GM12878 (cell line): ENCODE data around the gene TLR9. TPM values are rescaled to one million over a fixed set of nuclear protein-coding genes. Genes with fewer than 3 reads are reported as not detected.

Experiments used
- ATAC-seq: fragments of 200-7000 bp; cut with Tn5 transposase; 3 replicates; pipeline ENCODE4 v1.9.1; 2020; ENCODE audit warnings: mild to moderate bottlenecking, moderate library complexity
- BruUV-seq: library from RNA; stranded (reverse); fragments of 400-500 nt; replicated peaks from 2 replicates; lab custom pipeline; 2021; lab: Mats Ljungman, UMichigan
- CTCF ChIA-PET: fragments of 300-600 bp; sonication (Branson Sonifier 250); formaldehyde crosslinking; extraction: SDS; loops from one replicate; lab custom pipeline; 2021; ENCODE audit warnings: inconsistent platforms; lab: Yijun Ruan, JAX
- POLR2A ChIA-PET: fragments of 350-600 bp; formaldehyde crosslinking; extraction: SDS; loops from one replicate; lab custom pipeline; 2021; ENCODE audit warnings: inconsistent platforms; lab: Charles Lee
- RAD21 ChIA-PET: fragments of 300-600 bp; sonication (Branson Sonifier 250); formaldehyde crosslinking; loops from one replicate; lab custom pipeline; 2023; ENCODE audit warnings: antibody characterized with exemption; ENCODE audit not compliant: unreplicated experiment; lab: Charles Lee
- SMC1A ChIA-PET: fragments of 300-600 bp; sonication (Branson Sonifier 250); formaldehyde crosslinking; loops from one replicate; lab custom pipeline; 2023; ENCODE audit not compliant: unreplicated experiment, uncharacterized antibody; lab: Charles Lee
- DNase-seq: peaks from one replicate; pipeline ENCODE4 v3.0.0-alpha.2; 2011; ENCODE audit warnings: low read depth, low spot score
- FAIRE-seq: peaks from 3 replicates; lab custom pipeline; 2011; peaks lifted over from hg19 to GRCh38; lab: Jason Lieb, UNC
- H2AFZ ChIP-seq: 2 replicates; pipeline ENCODE4 v1.6.0; 2011; ENCODE audit warnings: low read depth, low read length, control low read depth; ENCODE audit not compliant: control insufficient read depth
- H3K27ac ChIP-seq: 2 replicates; pipeline ENCODE4 v1.5.1; 2011; ENCODE audit warnings: control low read depth; ENCODE audit not compliant: control insufficient read depth, insufficient read depth
- H3K27me3 ChIP-seq, 2 experiments: replicated peaks in 1 of 2; 2 replicates each; pipeline versions ENCODE4 v1.6.0 to v1.6.1; 2011; ENCODE audit warnings: low read length in 1 of 2; ENCODE audit not compliant: control insufficient read depth in 2 of 2, insufficient read depth in 2 of 2
- H3K36me3 ChIP-seq, 2 experiments: 2 replicates each; pipeline ENCODE4 v1.5.1; 2011; ENCODE audit warnings: low read length in 1 of 2; ENCODE audit not compliant: control insufficient read depth in 2 of 2, insufficient read depth in 2 of 2
- H3K4me1 ChIP-seq: 2 replicates; pipeline ENCODE4 v1.6.1; 2011; ENCODE audit warnings: mild to moderate bottlenecking, low read length, moderate library complexity, mixed read lengths; ENCODE audit not compliant: control insufficient read depth, insufficient read depth
- H3K4me2 ChIP-seq: 2 replicates; pipeline ENCODE4 v1.6.0; 2011; ENCODE audit warnings: control low read depth; ENCODE audit not compliant: control insufficient read depth, insufficient read depth
- H3K4me3 ChIP-seq: fragments of 200-600 bp; sonication (generic); 2 replicates; pipeline ENCODE4 v1.5.1; 2016
- H3K79me2 ChIP-seq: 2 replicates; pipeline ENCODE4 v1.6.0; 2011; ENCODE audit warnings: low read length; ENCODE audit not compliant: control insufficient read depth, insufficient read depth
- H3K9ac ChIP-seq: 2 replicates; pipeline ENCODE4 v1.8.0; 2011; ENCODE audit warnings: low read length, control low read depth, mixed read lengths; ENCODE audit not compliant: control insufficient read depth, insufficient read depth
- H3K9me3 ChIP-seq: replicated peaks from 3 replicates; pipeline ENCODE4 v1.5.1; 2011; ENCODE audit warnings: mild to moderate bottlenecking, low read length; ENCODE audit not compliant: control insufficient read depth, insufficient read depth
- H4K20me1 ChIP-seq: 2 replicates; pipeline ENCODE4 v1.6.0; 2011; ENCODE audit not compliant: control insufficient read depth, insufficient read depth
- KAT2A ChIP-seq: conservative IDR thresholded peaks from 2 replicates; pipeline ENCODE4 v1.6.1; 2011; ENCODE audit warnings: low read depth, low read length; ENCODE audit not compliant: control insufficient read depth
- PAX8 ChIP-seq: fragments of 450-650 bp; IDR thresholded peaks from 2 replicates; pipeline ENCODE4 v1.6.1; 2017; ENCODE audit warnings: mild to moderate bottlenecking, moderate library complexity
- RUNX3 ChIP-seq: IDR thresholded peaks from 2 replicates; pipeline ENCODE4 v1.6.1; 2012; ENCODE audit warnings: low read length, inconsistent platforms
- SMAD5 ChIP-seq: IDR thresholded peaks from 2 replicates; pipeline ENCODE4 v1.6.1; 2016; ENCODE audit warnings: antibody characterized with exemption, low read depth
- SREBF1 ChIP-seq: IDR thresholded peaks from 2 replicates; pipeline ENCODE4 v1.6.1; 2012; ENCODE audit warnings: mild to moderate bottlenecking, low read length
- WRNIP1 ChIP-seq: IDR thresholded peaks from 2 replicates; pipeline ENCODE4 v1.6.1; 2011; ENCODE audit warnings: low read depth, low read length, improper control_type of control experiment, borderline replicate concordance
- ZNF384 ChIP-seq: IDR thresholded peaks from 2 replicates; pipeline ENCODE4 v1.6.1; 2012; ENCODE audit warnings: low read depth, mild to moderate bottlenecking, low read length, improper control_type of control experiment, borderline replicate concordance
- WGBS: methylation state at CpG from one replicate; pipeline ENCODE4 v1.1.6; 2016; ENCODE audit warnings: low lambda C conversion rate; ENCODE audit not compliant: insufficient replicate concordance, insufficient coverage; ENCODE audit errors: missing lambda C conversion rate; 5-methylcytosine and 5-hydroxymethylcytosine counted together
- in situ Hi-C: fragments of 300-500 bp; cut with MboI; formaldehyde crosslinking; loops from 9 replicates; pipeline ENCODE4 v1.14.3; 2018; ENCODE audit warnings: mixed read lengths
- intact Hi-C: fragments of 100-400 bp; cut with micrococcal nuclease; formaldehyde crosslinking; loops from one replicate; pipeline ENCODE4 v1.14.2; 2022; ENCODE audit not compliant: unreplicated experiment
- polyA plus RNA-seq, 11 experiments: library from polyadenylated mRNA; depleted of rRNA in 4 of 11; unstranded in 6 of 11; stranded (reverse) in 5 of 11; fragments of >200 nt; fragmentation: Nextera tagmentation in 4 of 11; fragmentation: Illumina TruSeq in 1 of 11; extraction: Ambion mirVana in 4 of 11; extraction: Trizol in 1 of 11; gene quantifications; 1 replicate in 1 of 11; 2 replicates in 10 of 11; pipeline versions ENCODE4 v1.2.1 to v1.2.3, GENCODE V29; 2011 to 2016; ENCODE audit warnings: inconsistent platforms in 2 of 11, missing spikeins in 2 of 11, low read depth in 1 of 11
- total RNA-seq, 4 experiments: library from RNA; depleted of rRNA in 3 of 4; stranded (reverse); fragments of >200 nt in 3 of 4; fragmentation: Illumina TruSeq in 1 of 4; extraction: Trizol in 1 of 4; gene quantifications; 2 replicates each; pipeline versions ENCODE4 v1.2.1 to v1.2.3, GENCODE V29; 2013 to 2021
- TF ChIP-seq, protein P1 (sequence below): fragments of 450-650 bp; IDR thresholded peaks from 2 replicates; pipeline ENCODE4 v1.6.1; 2017; ENCODE audit warnings: mild to moderate bottlenecking
- TF ChIP-seq, protein P2 (sequence below): fragments of 450-650 bp; formaldehyde crosslinking; IDR thresholded peaks from 2 replicates; pipeline ENCODE4 v1.5.0; 2022; ENCODE audit warnings: mild to moderate bottlenecking, missing genetic modification characterization

The TLR9 gene
- total and polyA plus RNA-seq, 10 of the 15 experiments (the other 5 are each of a cell fraction or from before 2014, with no cell fraction given), result 0.10 to 4.8 (median 0.53) TPM; not detected in 1

DNA sequence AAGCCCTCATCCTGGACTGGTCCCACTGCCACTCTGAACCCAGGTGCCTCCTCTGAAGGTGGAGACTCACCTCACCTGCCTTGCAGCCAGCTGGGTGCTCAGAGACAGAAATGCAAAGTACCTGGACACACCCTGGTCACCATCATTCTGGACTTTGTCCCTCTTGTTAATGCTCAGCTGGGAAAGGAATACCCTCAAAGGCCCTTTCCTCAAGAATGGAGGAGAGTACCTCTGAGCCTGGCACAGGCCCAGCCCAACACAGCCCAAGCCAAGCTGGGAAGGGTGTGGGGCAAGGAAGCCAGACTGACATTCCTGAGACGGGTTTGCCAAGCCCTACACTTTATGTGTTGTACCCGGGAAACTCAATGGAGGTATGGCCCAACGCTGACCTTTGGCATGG is 28.5 kb downstream of the TLR9 start:
- H2AFZ ChIP-seq, result no peak overlapping the region
- DNase-seq (no peak), FAIRE-seq (no peak), ATAC-seq (no peak)
- intact Hi-C loops, result no loop called here
- no peak overlapping the region for H3K27ac ChIP-seq
- no peaks in the 10 kb centered on the region for H3K27me3 ChIP-seq
- SMC1A ChIA-PET, result interaction anchor here (0.6 to 1.6 kb wide), 3 partner anchors 9 to 115 kb away, joined by 3 to 5 read pairs (median 3); no protein-coding TSS in a partner anchor
- H3K4me3 ChIP-seq, result no peak overlapping the region
- H3K9me3 ChIP-seq, result no peaks in the 10 kb centered on the region
- in situ Hi-C loops, result no loop called here
- no peaks in the 10 kb centered on the region for H4K20me1 ChIP-seq
- BruUV-seq, result no TSS peak
- RAD21 ChIA-PET, result interaction anchor here (1.3 kb wide), 1 partner anchor 42 kb away, joined by 4 read pairs; no protein-coding TSS in a partner anchor
- H3K36me3 ChIP-seq, result peaks cover 0 to 4% of the 10 kb centered on the region in 2 experiments; a peak in 1 of 4 replicates
- CTCF ChIA-PET, result interaction anchor here (0.5 to 1.8 kb wide), 8 partner anchors 9 to 794 kb away, joined by 3 to 4 read pairs (median 3); no protein-coding TSS in a partner anchor
- no peak overlapping the region for H3K9ac ChIP-seq
- peaks cover 21% of the 10 kb centered on the region for H3K79me2 ChIP-seq
- 91% methylated on average over 3 of the region's 3 CpGs for WGBS
- TF ChIP-seq WRNIP1 (no peak), ZNF384 (no peak), PAX8 (no peak), RUNX3 (no peak), SREBF1 (no peak), SMAD5 (no peak), KAT2A (no peak)
- TF ChIP-seq, protein P1, sequence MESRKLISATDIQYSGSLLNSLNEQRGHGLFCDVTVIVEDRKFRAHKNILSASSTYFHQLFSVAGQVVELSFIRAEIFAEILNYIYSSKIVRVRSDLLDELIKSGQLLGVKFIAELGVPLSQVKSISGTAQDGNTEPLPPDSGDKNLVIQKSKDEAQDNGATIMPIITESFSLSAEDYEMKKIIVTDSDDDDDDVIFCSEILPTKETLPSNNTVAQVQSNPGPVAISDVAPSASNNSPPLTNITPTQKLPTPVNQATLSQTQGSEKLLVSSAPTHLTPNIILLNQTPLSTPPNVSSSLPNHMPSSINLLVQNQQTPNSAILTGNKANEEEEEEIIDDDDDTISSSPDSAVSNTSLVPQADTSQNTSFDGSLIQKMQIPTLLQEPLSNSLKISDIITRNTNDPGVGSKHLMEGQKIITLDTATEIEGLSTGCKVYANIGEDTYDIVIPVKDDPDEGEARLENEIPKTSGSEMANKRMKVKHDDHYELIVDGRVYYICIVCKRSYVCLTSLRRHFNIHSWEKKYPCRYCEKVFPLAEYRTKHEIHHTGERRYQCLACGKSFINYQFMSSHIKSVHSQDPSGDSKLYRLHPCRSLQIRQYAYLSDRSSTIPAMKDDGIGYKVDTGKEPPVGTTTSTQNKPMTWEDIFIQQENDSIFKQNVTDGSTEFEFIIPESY, result no peak
- TF ChIP-seq, protein P2, sequence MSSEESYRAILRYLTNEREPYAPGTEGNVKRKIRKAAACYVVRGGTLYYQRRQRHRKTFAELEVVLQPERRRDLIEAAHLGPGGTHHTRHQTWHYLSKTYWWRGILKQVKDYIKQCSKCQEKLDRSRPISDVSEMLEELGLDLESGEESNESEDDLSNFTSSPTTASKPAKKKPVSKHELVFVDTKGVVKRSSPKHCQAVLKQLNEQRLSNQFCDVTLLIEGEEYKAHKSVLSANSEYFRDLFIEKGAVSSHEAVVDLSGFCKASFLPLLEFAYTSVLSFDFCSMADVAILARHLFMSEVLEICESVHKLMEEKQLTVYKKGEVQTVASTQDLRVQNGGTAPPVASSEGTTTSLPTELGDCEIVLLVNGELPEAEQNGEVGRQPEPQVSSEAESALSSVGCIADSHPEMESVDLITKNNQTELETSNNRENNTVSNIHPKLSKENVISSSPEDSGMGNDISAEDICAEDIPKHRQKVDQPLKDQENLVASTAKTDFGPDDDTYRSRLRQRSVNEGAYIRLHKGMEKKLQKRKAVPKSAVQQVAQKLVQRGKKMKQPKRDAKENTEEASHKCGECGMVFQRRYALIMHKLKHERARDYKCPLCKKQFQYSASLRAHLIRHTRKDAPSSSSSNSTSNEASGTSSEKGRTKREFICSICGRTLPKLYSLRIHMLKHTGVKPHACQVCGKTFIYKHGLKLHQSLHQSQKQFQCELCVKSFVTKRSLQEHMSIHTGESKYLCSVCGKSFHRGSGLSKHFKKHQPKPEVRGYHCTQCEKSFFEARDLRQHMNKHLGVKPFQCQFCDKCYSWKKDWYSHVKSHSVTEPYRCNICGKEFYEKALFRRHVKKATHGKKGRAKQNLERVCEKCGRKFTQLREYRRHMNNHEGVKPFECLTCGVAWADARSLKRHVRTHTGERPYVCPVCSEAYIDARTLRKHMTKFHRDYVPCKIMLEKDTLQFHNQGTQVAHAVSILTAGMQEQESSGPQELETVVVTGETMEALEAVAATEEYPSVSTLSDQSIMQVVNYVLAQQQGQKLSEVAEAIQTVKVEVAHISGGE (CRISPR knock-in tag), result no peak
- H3K4me2 ChIP-seq, result no peak overlapping the region
- POLR2A ChIA-PET, result interaction anchor here (1.1 to 1.3 kb wide), 3 partner anchors 29 to 214 kb away, joined by 3 to 5 read pairs (median 3); partner anchors contain the start of gene TLR9
- peaks cover 32% of the 10 kb centered on the region for H3K4me1 ChIP-seq
